Stimulated activated CD8-positive, alpha-beta memory T cell treated with anti-CD3 and anti-CD28 coated beads, Interleukin-15, amount 100 ng/mL, for 4 hours (primary cell): ENCODE data around the gene MAP3K12.
"Not testable (repeated sequence)": the region's sequence is repeated elsewhere in the genome, so short reads cannot be mapped to it uniquely, and the experiment has no call there.

Experiments used
- DNase-seq, 2 donors: peaks; one replicate each; pipeline ENCODE4 v3.0.0-alpha.2; 2020; ENCODE audit warnings: low read depth in 2 of 2

The MAP3K12 gene

DNA sequence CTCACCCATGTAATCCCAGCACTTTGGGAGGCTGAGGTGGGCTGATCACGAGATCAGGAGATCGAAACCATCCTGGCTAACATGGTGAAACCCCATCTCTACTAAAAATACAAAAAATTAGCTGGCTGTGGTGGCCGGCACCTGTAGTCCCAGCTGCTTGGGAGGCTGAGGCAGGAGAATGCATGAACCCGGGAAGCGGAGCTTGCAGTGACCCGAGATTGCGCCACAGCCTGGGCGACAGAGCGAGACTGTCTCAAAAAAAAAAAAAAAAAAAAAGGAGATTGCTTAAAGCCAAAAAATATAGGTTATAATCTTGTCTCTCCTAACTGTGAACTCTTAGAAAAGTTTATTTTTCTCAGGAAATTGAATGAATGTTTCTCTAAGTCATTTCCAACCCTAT is 63.9 kb downstream of the MAP3K12 start:
- not testable (repeated sequence) for DNase-seq

DNA sequence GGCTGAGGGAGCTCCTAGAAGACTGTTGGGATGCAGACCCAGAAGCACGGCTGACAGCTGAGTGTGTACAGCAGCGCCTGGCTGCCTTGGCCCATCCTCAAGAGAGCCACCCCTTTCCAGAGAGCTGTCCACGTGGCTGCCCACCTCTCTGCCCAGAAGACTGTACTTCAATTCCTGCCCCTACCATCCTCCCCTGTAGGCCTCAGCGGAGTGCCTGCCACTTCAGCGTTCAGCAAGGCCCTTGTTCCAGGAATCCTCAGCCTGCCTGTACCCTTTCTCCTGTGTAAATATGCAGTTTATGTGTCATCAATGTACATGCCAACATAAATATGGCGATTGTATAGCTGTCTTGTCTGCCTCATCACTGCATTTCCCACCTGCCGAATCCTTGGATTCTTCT is 68.1 kb downstream of the MAP3K12 start:
- DNase-seq, result no peak

DNA sequence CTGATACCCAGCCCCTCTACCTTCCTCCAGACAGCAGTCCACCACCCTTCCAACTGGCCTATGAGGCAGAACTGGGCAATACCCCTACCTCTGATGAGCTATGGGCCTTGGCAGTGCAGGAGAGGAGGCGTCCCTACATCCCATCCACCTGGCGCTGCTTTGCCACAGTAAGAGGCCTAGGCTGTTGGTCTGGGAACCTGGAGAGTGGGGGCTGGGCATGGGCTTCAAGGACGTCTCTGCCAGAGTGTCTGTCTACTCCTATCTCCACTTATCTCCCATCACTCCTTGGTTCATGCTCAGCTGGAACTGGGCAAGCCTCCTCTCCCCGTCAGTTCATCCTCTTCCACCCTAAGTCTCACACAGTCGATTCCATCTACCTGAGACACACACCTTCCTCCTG is 69.1 kb downstream of the MAP3K12 start:
- DNase-seq, result no peak
